Psoas muscle (tissue), 8 donors: ENCODE data around the gene RNF25. TPM values are rescaled to one million over a fixed set of nuclear protein-coding genes. Genes with fewer than 3 reads are reported as not detected.
A peak's percentile ranks its signal among the peaks of the same experiment; 100 is the strongest.

ENCODE experiments used
- ATAC-seq, 4 donors: fragments of 200-7000 bp; cut with Tn5 transposase; one replicate each; pipeline ENCODE4 v1.9.1; 2020; ENCODE audit warnings: moderate library complexity in 3 of 4, mild to moderate bottlenecking in 2 of 4
- DNase-seq, 2 donors: peaks; one replicate each; pipeline ENCODE4 v3.0.0-alpha.2; 2020
- H3K27ac ChIP-seq: fragments of 200-600 bp; one replicate; pipeline ENCODE4 v1.8.0; 2022
- H3K27me3 ChIP-seq, 3 donors: fragments of 200-600 bp in 1 of 3; one replicate each; pipeline versions ENCODE4 v1.6.1 to v1.8.0; 2013 to 2022; ENCODE audit warnings: low read length in 2 of 3, mild to moderate bottlenecking in 2 of 3, moderate library complexity in 1 of 3; ENCODE audit not compliant: insufficient read depth in 3 of 3
- H3K36me3 ChIP-seq, 2 donors: fragments of 200-600 bp in 1 of 2; one replicate each; pipeline versions ENCODE4 v1.6.1 to v1.8.0; 2013 to 2022; ENCODE audit warnings: low read depth in 1 of 2, mild to moderate bottlenecking in 1 of 2, moderate library complexity in 1 of 2; ENCODE audit not compliant: insufficient read depth in 1 of 2
- H3K4me1 ChIP-seq: fragments of 200-600 bp; one replicate; pipeline ENCODE4 v1.8.0; 2022
- H3K4me3 ChIP-seq: fragments of 200-600 bp; one replicate; pipeline ENCODE4 v1.8.0; 2022; ENCODE audit warnings: mild to moderate bottlenecking
- H3K9me3 ChIP-seq: fragments of 200-600 bp; one replicate; pipeline ENCODE4 v1.8.0; 2022
- WGBS, 3 donors: extraction: QIAGEN DNeasy Blood & Tissue Kit; methylation state at CpG; one replicate each; pipeline versions ENCODE4 v1.1.6 to v1.1.7; 2013; 5-methylcytosine and 5-hydroxymethylcytosine counted together
- intact Hi-C, 2 donors: fragments of 100-400 bp; cut with DNase I; formaldehyde crosslinking; loops; one replicate each; pipeline versions ENCODE4 v1.11.0 to v1.14.2; 2022
- polyA plus RNA-seq, 3 donors: library from polyadenylated mRNA; stranded (reverse); fragments of 200-250 nt; gene quantifications; one replicate each; pipeline ENCODE4 v1.2.3, GENCODE V29; 2013
- total RNA-seq, 4 donors: library from RNA; stranded (reverse); fragmentation: NEBNext Ultra II Directional in 2 of 4; extraction: Animal tissue kit (Norgen Biotek cat#: 25700) in 2 of 4; gene quantifications; one replicate each; pipeline versions ENCODE4 v1.2.1 to v1.2.4, GENCODE V29; 2021 to 2023
- TF ChIP-seq, protein P1 (sequence below): fragments of 200-600 bp; IDR thresholded peaks from one replicate; pipeline ENCODE4 v1.8.0; 2022; ENCODE audit warnings: antibody characterized with exemption
- donor health status: healthy with polysubstance abuse.
- donor health status: DM: no; HTN: no; CAD: no; lungs with moderate emphysema.
- donor health status: Bipolar disorder and iron deficiency.
- donor health status: healthy.
- donor health status: DM: yes; HTN: yes; CAD: no.
- donor health status: DM: no; HTN: no; CAD: no.
- donor health status: DM: no; HTN: no; CAD: no.
- donor health status: DM: yes; HTN: yes; CAD: no.

RNF25 gene
- total and polyA plus RNA-seq, 7 donors, result 14.5 to 32.0 (median 22.9) TPM

DNA sequence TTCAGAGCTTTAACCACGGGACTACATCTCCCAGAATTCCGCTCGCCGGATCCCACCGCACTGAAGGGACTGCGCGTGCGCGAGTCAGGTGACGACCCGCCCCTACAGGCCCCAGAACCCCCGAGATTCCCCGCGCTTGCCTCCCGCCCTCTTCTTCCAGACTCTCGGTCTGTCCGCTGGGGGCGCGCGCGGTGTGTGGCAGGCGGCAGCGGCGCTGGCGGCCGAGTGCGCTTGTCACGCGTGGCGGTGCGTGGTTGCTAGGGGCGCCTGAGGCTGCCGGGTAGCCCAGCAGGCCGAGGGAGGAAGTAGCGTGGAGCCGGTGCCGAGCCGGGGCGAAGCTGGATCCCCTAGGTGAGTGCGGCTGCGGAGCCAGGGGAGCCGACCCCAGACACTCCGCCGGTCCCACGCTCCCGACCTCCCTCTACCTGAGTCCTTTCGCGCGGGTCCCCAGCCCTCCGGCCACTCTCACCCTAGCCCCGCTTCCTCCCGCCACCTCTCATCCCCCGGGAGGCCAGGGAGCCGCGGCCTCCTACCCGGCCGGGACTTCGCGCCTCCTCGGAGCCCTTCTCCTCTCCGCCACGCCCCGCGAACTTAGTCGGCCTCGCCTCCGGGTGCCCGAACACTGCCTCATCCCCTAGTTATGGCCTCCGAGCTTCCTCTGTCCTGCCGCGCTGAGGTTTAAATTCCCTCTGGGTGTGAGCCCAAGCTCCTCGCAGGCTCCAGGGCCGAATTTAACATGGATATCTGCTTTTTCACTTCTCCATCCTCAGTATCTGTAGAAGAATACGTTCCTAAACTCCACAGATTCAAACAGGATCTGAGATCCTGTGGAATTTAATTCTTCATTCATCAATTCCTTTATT is 39.1 kb upstream of the RNF25 start, which contains the start of gene TTLL4:
TTLL4 (plus strand) TSS at position 149 of the 863 bp plus-strand sequence. CDS start 26,842 bp downstream, outside the sequence.
- ATAC-seq (peak; percentile 99 to 100 (median 99)), DNase-seq (peak; percentile 99)
- Histone ChIP-seq H3K27me3 (no peaks in the 10 kb centered on the region), H3K4me3 (peak within 1 kb of the TSS; percentile 91), H3K27ac (peak within 1 kb of the TSS; percentile 92), H3K4me1 (peaks cover 9% of the 10 kb centered on the region), H3K36me3 (peaks cover 0 to 3% of the 10 kb centered on the region in 2 donors), H3K9me3 (no peaks in the 10 kb centered on the region)
- 0 to 1% (median 0%) methylated on average over 53 to 74 of the region's 74 CpGs for WGBS, 3 donors
- intact Hi-C loops, result loop anchor here in 1 of 2 donors (1.0 to 5.0 kb wide), 2 partner anchors 71 to 136 kb away; partner anchors contain the start of gene CYP27A1
- TF ChIP-seq, protein P1, sequence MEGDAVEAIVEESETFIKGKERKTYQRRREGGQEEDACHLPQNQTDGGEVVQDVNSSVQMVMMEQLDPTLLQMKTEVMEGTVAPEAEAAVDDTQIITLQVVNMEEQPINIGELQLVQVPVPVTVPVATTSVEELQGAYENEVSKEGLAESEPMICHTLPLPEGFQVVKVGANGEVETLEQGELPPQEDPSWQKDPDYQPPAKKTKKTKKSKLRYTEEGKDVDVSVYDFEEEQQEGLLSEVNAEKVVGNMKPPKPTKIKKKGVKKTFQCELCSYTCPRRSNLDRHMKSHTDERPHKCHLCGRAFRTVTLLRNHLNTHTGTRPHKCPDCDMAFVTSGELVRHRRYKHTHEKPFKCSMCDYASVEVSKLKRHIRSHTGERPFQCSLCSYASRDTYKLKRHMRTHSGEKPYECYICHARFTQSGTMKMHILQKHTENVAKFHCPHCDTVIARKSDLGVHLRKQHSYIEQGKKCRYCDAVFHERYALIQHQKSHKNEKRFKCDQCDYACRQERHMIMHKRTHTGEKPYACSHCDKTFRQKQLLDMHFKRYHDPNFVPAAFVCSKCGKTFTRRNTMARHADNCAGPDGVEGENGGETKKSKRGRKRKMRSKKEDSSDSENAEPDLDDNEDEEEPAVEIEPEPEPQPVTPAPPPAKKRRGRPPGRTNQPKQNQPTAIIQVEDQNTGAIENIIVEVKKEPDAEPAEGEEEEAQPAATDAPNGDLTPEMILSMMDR, result peak; percentile 86

DNA sequence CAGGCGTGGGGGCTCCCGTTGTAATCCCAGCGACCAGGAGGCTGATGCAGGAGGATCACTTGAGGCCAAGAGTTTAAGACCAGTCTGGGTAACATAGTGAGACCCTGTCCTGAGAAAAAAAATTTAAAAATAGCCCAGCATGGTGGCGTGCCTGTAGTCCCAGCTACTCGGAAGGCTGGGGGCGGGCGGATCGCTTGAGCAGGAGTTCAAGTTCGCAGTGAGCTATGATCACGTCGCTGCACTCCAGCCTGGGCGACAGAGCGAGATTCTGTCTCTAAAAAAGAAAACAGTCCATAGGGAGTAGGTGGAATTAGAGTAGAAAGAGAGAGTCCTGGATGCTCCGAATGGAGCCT is 38.5 kb upstream of the RNF25 start:
- H3K27ac ChIP-seq, result peak overlapping the region; percentile 92
- peak in 2 of 4 donors; percentile 5 to 16 for ATAC-seq

DNA sequence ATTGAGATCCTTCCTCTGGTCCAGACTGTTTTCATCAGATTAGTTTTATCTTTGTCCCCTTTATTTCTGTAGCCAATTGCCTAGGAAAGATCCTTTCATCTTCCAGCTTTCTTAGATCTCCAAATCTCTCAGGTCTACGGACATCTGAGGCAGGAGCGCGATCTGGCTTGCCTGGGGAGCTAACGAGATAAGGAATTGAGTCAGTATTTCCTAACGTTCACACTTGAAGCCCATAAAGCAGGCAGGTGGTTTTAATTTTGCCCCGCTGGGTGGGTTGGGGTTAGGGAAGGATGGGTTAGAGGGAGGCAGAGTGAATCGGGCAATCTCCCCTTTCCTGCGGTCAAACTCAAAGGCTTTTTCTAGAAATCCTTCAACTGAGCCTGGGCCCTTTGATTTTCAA is 38.1 kb upstream of the RNF25 start:
- no peak for DNase-seq
- H3K27ac ChIP-seq, result peak overlapping the region; percentile 92
- H3K9me3 ChIP-seq, result no peaks in the 10 kb centered on the region
- H3K4me3 ChIP-seq, result peak overlapping the region; percentile 91
- ATAC-seq, result no peak
- WGBS, 3 donors, result 82 to 87% (median 83%) methylated on average over 8 of the region's 8 CpGs
- H3K4me1 ChIP-seq, result peaks cover 9% of the 10 kb centered on the region
- TF ChIP-seq, protein P1, result no peak
- intact Hi-C loops, result loop anchor here in 1 of 2 donors (5.0 kb wide), 1 partner anchor 72 kb away; the partner anchor contains the start of gene CYP27A1
- no peaks in the 10 kb centered on the region for H3K36me3 ChIP-seq
- no peaks in the 10 kb centered on the region for H3K27me3 ChIP-seq

More for the DNA sequence above, 38.5 kb upstream of the RNF25 start:
- WGBS, 3 donors, result 38 to 49% (median 41%) methylated on average over 14 of the region's 14 CpGs
- intact Hi-C loops, result loop anchor here in 1 of 2 donors (5.0 kb wide), 1 partner anchor 72 kb away; the partner anchor contains the start of gene CYP27A1
- TF ChIP-seq, protein P1, result no peak
- Histone ChIP-seq H3K36me3 (no peaks in the 10 kb centered on the region), H3K4me3 (peak overlapping the region; percentile 91), H3K27me3 (no peaks in the 10 kb centered on the region), H3K9me3 (no peaks in the 10 kb centered on the region), H3K4me1 (peaks cover 9% of the 10 kb centered on the region)
- no peak for DNase-seq

DNA sequence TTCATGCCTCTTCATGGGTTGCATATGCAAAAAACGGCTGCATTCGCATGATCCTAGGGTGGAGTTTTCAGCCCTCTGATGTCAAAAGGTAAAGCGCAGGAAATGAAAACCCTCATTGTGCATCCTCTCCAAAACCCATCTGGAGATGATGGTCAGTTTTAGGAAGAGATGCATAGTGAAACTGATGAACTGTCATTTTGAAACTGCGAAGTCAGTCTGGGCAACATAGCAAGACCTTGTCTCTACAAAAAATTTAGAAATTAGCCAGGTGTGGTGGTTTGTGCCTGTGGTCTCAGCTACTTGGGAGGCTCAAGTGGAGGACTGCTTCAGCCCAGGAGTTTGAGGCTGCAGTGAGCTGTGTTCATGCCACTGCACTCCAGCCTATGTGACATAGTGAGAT is 36.3 kb upstream of the RNF25 start:
- Histone ChIP-seq H3K27me3 (no peaks in the 10 kb centered on the region), H3K4me3 (no peak overlapping the region), H3K36me3 (peaks cover 0 to 2% of the 10 kb centered on the region in 2 donors), H3K4me1 (peaks cover 9% of the 10 kb centered on the region), H3K27ac (no peak overlapping the region), H3K9me3 (no peaks in the 10 kb centered on the region)
- ATAC-seq (no peak), DNase-seq (no peak)
- TF ChIP-seq, protein P1, result no peak
- intact Hi-C loops, result no loop called here
- 93 to 95% (median 93%) methylated on average over 4 of the region's 4 CpGs for WGBS, 3 donors
